GM21723 (cell line): ENCODE data around the gene DPAGT1.
"Not testable (repeated sequence)": the region's sequence is repeated elsewhere in the genome, so short reads cannot be mapped to it uniquely, and the experiment has no call there.

Experiments used
- ATAC-seq: cut with Tn5 transposase; IDR thresholded peaks from one replicate; pipeline ENCODE4 v1.9.1; 2021; ENCODE audit warnings: mild to moderate bottlenecking, moderate library complexity; ENCODE audit not compliant: unreplicated experiment

The DPAGT1 gene

GRCh38 chr11:119101759-119102423 is at the start of gene DPAGT1:
TSS of gene DPAGT1 (minus strand) at chr11:119101853. CDS start at chr11:119101655, 198 bp downstream.
- peak; percentile 72 for ATAC-seq

DNA sequence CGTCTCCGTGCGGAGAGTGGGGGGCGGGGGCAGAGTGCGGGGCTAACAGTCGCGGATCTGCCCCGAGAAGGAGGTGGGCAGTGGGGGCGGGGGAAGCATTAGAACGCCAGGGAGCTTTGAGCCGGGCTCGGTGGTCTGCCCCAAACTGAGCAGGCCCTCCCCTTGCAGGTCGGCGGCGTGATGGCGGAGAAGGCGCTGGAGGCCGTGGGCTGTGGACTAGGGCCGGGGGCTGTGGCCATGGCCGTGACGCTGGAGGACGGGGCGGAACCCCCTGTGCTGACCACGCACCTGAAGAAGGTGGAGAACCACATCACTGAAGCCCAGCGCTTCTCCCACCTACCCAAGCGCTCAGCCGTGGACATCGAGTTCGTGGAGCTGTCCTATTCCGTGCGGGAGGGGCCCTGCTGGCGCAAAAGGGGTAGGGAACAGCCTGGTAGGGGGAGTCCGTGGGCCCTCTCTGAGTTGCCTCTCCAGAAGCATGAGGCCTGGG is 48.2 kb upstream of the DPAGT1 start:
- no peak for ATAC-seq

- no peak for ATAC-seq
These were observed 47.5 kb upstream of the DPAGT1 start, which contains the start of gene ABCG4 for GRCh38 chr11:119149018-119149785. TSS of gene ABCG4 (plus strand) at chr11:119149052. CDS start at chr11:119149966, 914 bp downstream.

DNA sequence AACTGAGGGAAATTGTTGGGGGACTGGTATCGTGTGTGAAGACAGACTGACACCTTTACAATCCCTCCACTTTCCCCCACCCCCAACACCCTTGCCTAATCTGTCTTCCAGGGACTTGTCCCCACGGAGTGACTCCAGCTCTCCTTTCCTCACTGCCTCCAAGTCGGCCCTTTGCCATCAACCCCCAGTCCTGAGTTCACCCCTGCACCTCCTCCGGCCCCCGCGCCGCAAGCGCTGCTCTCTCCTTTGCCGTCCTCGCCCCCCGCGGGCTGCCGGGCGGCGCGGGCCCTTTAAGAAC is 47.0 kb upstream of the DPAGT1 start:
- ATAC-seq, result no peak

DNA sequence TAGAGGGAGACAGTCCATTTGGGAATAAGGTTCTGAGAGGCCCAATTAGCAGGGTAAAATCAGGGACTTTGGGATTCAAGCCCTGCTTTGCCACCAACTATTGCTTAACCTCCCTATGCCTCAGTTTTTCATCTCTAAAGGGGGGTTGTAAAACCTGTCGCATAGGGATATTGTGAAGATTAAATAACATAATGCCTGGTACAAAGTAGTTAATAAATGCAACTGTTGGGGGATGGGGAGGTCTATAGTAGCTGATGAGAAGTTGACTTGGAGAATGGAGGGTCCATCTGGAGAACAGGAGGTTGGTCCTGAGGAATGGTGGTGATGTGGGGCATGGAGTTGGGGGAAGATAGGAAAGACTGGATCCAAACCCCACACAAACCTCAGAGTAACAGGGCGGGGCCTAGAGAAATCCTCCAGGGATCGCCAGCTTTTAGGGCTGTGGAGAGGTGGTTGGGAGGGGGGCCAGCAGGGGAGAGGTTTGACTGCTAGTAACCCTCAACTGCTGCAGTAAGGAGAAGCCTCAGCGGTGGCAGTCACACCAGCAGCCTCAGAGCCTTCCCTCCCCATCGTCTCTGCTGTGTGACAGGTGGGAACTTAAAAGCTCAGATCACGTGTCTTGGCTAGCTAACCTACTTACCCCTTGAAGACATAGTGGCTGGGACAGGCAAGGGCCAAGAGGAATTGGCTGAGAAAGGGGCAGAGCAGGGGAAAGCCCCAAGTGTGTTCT is 46.1 kb upstream of the DPAGT1 start:
- no peak for ATAC-seq

GRCh38 chr11:119145551-119145950 is 43.9 kb upstream of the DPAGT1 start:
- no peak for ATAC-seq

GRCh38 chr11:119144825-119145486 is 43.3 kb upstream of the DPAGT1 start:
- no peak for ATAC-seq

DNA sequence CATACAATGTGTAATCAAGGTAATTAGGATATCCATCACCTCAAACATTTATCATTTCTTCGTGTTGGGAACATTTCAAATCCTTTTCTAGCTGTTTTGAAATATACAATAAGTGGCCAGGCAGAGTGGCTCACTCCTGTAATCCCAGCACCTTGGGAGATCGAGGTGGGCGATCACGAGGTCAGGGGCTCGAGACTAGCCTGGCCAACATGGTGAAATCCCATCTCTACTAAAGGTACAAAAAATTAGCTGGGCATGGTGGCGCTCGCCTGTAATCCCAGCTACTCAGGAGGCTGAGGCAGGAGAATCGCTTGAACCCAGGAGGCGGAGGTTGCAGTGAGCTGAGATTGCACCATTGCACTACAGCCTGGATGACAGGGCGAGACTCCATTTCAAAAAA is 37.6 kb upstream of the DPAGT1 start:
- ATAC-seq, result not testable (repeated sequence)

DNA sequence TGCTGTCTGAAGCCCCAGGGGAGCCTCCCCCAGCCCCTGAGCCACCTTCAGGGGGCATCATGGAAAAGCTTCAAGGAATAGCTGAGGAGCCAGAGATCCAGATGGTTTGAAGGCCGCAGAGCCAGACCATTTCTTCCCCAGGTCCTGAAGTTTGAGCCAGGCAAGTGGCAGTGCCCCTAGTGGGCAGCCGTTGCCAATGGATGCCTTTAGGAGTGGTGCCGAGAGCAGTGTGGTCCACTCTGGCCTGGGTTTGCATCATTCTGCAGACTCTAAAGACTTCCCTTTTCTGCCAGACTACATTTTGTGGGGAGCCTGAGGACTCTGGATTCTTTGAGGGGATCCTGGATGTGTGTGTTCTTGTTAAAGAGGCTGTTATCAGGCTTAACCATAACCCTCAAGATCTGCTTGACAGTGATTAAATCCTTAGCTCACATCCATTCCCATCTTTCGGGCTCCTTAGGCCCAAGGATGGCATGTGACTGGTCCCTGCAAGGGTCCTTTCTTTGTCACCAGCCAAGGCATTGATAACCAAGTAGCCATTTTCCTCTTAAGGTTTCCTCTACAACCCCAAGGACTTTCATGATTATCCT is 32.8 kb upstream of the DPAGT1 start:
- ATAC-seq, result no peak

- no peak for ATAC-seq
These were observed 29.0 kb upstream of the DPAGT1 start for GRCh38 chr11:119130662-119131061.

- no peak for ATAC-seq
These were observed 25.1 kb upstream of the DPAGT1 start for GRCh38 chr11:119126675-119127268.

DNA sequence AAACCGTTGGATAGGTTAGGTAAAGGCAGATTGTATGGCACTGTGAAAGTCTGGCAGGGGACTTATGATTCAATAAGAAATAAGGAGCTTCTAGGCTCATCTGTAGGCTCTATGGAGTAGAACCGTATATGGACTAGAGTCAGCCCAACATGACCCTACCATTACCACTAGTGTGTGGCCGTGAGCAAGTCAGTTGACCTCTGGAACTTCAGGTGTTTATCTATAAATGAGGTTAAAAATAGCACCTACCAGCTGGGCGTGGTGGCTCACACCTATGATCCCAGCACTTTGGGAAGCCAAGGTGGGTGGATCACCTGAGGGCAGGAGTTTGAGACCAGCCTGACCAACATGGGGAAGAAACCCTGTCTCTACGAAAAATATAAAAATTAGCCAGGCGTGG is 24.2 kb upstream of the DPAGT1 start:
- ATAC-seq, result no peak

- peak; percentile 18 for ATAC-seq
These were observed 20.1 kb upstream of the DPAGT1 start for GRCh38 chr11:119121811-119122124.

DNA sequence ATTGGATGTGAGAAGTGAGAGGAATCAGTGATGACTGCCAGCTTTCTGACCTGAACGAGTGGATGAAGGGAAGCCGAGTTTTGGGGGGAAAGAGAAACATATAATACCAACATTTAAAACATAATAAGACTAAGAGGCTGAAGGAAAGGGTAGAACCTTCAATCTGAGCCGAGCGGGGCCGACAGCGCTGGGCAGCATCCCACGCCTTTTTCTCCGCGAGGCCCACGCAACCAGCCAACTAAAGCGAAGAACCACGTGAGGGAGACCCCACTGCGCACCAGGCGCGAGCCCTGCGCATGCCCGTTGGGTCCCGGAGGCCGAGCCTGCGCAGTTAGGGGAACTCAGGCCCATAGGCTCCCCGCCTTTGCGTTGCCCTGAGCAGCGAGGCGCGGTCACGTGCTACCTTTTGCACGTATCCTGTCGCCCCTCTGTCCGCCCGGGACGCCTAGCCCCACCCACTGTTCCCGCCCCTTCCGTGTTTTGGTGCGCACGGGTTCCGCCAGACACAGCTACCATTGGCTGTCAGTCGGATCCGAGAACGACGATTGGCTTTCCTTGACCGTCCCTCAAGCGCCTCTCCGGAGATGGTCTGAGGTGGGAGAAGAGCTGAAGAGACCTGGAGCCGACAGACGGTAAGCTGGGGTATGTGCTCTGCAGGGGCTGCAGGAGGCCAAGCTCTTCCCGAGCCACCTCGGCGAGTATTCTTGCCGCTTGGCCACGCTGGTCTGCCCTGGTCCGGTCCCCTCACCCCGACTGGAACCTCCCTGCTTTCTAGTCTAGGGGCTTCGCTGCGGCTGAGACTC is 19.6 kb upstream of the DPAGT1 start, which contains the start of gene HINFP:
Gene HINFP, plus strand, starts transcription at position 573 of the 803 bp plus-strand sequence. CDS start 5,365 bp downstream, outside the sequence.
- ATAC-seq, result peak; percentile 94

DNA sequence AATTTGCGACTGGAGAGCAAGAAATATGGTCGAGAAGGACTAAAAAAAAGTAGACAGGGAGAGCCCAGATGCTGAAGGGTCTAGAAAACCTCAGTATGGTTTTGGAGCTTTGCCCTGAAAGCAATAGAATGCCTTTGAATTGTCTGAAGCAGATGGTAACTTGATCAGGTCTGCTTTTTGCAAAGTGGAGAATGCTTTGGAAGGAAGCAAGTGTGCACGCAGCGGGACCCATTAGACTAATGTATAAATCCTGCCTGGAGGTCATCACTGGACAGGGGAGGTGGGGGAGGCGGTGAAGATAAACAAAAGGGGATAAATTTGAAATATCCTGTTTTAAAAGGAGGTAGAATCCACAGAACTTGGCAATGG is 19.0 kb upstream of the DPAGT1 start:
- no peak for ATAC-seq

GRCh38 chr11:119118946-119119345 is 17.3 kb upstream of the DPAGT1 start:
- ATAC-seq, result no peak

DNA sequence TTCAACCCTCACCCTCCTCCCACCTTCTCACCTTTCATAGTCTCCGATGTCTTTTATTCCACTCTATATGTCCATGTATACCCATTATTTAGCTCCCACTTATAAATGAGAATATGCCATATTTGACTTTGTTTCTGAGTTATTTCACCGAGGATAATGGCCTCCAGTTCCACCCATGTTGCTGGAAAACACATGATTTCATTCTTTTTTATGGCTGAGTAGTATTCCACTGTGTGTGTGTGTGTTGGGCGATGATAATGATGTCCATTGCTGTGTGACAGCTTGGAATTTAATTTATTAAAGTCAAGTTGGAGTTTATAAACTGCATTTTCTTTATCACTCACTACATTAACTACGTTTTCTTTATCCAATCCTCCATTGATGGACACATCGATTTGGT is 16.6 kb upstream of the DPAGT1 start:
- no peak for ATAC-seq

DNA sequence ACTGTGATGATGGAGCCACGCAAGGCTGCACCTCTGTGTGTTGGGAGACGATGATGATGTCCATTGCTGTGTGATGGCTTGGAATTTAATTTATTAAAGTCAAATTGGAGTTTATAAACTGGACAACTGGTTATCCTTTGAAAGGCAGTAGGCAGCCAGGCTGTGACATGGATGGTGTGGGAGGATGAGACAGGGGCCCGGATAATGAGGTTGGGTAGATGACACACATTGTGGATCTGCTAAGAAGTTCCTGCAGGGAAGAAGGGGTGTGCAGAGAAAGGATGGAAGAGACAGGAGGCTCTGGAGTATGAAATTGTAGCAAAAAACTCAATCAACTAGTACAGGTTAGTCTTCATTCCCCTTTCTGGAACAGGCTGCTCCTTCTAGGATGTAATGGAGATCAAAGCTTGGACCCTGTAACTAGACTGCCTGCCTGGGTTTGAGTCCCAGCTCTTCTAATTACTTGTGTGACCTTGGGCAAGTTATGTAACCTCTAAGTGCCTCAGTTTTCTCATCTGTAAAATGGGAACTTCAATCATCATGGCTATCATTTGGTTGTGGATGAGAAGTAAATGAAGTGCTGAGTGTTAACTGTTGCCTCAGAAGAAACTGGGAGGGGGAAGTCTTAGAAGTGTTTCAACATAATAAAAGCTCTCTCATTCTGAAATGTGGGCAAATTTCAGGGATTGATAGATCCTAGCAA is 15.5 kb upstream of the DPAGT1 start:
- ATAC-seq, result no peak

DNA sequence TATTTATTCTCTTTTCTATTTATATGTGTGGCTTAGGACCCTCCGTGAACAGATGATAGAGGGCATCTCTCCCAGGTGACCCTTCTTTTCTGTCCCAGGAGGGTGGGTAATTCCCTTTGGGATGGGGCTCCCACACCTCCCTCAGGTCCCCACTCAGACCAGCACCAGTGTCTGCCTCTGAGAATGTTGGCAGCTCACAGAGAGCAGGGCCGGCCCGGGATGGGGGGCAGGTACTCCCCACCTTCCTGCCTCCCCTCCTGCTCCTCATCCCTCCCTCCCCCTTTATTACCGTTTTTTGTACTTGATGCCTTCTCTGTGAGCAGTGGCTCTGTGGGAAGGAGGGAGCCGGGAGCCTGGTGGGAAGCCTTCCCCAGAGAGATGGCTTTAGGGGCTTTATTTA is 14.9 kb upstream of the DPAGT1 start:
- no peak for ATAC-seq
